Effector memory CD4-positive, alpha-beta T cell (primary cell): ENCODE measurements around the gene HIPK1.

Source experiments
- DNase-seq, 3 donors: peaks; one replicate each; pipeline ENCODE4 v3.0.0-alpha.2; 2020
- H3K27ac ChIP-seq: 2 replicates; pipeline ENCODE4 v1.7.0; 2013; ENCODE audit warnings: mild to moderate bottlenecking, low read length, moderate library complexity; ENCODE audit not compliant: insufficient read depth, poor library complexity, severe bottlenecking
- H3K27me3 ChIP-seq: replicated peaks from 2 replicates; pipeline ENCODE4 v1.7.0; 2013; ENCODE audit warnings: mild to moderate bottlenecking, low read length; ENCODE audit not compliant: insufficient read depth, control insufficient read depth, poor library complexity, severe bottlenecking
- H3K36me3 ChIP-seq: 2 replicates; pipeline ENCODE4 v1.7.0; 2013; ENCODE audit warnings: mild to moderate bottlenecking, low read length, moderate library complexity; ENCODE audit not compliant: control insufficient read depth, insufficient read depth
- H3K4me1 ChIP-seq: 2 replicates; pipeline ENCODE4 v1.7.0; 2013; ENCODE audit warnings: low read length, mild to moderate bottlenecking; ENCODE audit not compliant: control insufficient read depth, insufficient read depth, poor library complexity, severe bottlenecking
- H3K4me3 ChIP-seq: 2 replicates; pipeline ENCODE4 v1.7.0; 2013; ENCODE audit warnings: low read length, low read depth, mild to moderate bottlenecking; ENCODE audit not compliant: insufficient read depth, poor library complexity, severe bottlenecking
- H3K9me3 ChIP-seq: 2 replicates; pipeline ENCODE4 v1.7.0; 2013; ENCODE audit warnings: mild to moderate bottlenecking, low read length, moderate library complexity; ENCODE audit not compliant: control insufficient read depth

HIPK1 gene

DNA sequence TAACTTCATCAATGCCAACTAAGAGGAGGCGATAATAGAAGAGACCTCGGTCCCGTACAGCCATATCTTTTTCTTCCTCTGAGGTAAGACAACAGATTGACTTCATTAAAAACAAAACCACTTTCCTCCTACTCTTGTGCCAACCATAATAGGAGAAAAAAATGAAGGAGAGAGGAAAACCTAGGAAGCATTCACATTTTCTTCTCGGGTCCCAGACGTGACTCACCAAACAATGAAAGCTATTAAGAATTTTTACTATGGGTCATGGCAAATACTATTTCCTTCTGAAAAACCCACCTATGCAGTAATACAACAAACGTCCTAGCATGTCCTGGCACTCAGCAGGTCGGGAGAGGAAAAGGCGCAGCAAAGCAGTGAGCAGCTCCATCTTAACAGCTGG, 33.2 kb upstream of the HIPK1 start:
- Histone ChIP-seq H3K36me3 (peaks cover 56% of the 10 kb centered on the region), H3K27ac (no peak overlapping the region), H3K27me3 (no peaks in the 10 kb centered on the region), H3K9me3 (no peaks in the 10 kb centered on the region), H3K4me1 (no peaks in the 10 kb centered on the region), H3K4me3 (no peak overlapping the region)
- DNase-seq: no peak

DNA sequence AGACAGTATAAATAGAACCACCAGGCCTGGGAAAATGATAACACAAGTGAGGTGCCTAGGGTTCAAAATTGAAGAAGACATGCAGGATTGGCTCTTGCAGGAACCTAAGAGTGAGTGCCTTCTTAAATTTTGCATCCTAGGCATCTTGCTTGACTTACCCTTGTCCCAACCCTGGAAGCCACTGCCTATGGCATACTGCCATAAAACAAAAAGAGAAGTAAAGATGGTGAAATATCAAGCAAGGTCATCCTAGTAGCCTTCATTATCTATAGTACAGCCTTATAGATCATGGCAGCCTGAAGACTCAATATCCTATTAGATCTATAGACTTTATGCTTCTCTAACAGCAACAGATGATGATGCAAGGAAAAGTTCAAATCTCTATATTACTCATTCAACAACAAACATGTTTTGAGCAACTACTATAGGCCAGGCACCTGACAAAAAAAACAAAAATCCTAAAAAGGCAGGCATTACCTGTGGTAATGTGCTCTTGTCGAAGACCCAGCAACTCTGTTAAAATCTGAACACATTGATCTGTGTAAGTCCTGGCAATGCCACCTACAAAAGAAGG, 30.8 kb upstream of the HIPK1 start:
- no peak overlapping the region for H3K4me3 ChIP-seq
- no peak overlapping the region for H3K27ac ChIP-seq
- H3K9me3 ChIP-seq: no peaks in the 10 kb centered on the region
- peaks cover 53% of the 10 kb centered on the region for H3K36me3 ChIP-seq
- no peaks in the 10 kb centered on the region for H3K27me3 ChIP-seq
- DNase-seq: no peak
- H3K4me1 ChIP-seq: peaks cover 4% of the 10 kb centered on the region

DNA sequence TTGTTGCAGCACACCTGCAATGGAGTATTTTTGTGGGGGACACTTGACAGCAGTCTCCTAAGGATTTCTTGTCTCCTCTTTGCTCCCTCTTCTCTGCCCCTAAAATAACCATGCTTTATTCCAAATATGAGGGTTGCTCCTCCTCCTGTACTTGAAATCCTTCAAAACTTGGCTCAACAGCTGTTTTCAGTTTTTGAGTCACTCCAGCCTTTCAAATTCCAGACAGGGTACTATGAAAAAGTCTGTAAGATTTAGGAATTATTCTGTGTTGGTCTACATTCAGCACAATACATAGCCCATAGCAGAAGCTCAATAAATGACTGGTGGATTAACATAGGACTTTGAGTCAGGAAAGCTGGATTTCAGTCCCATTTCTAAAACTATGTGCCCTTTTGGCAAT, 30.0 kb upstream of the HIPK1 start:
- H3K36me3 ChIP-seq: peaks cover 52% of the 10 kb centered on the region
- H3K4me3 ChIP-seq: no peak overlapping the region
- no peak for DNase-seq
- H3K4me1 ChIP-seq: peaks cover 12% of the 10 kb centered on the region
- no peaks in the 10 kb centered on the region for H3K9me3 ChIP-seq
- H3K27ac ChIP-seq: no peak overlapping the region
- H3K27me3 ChIP-seq: no peaks in the 10 kb centered on the region

DNA sequence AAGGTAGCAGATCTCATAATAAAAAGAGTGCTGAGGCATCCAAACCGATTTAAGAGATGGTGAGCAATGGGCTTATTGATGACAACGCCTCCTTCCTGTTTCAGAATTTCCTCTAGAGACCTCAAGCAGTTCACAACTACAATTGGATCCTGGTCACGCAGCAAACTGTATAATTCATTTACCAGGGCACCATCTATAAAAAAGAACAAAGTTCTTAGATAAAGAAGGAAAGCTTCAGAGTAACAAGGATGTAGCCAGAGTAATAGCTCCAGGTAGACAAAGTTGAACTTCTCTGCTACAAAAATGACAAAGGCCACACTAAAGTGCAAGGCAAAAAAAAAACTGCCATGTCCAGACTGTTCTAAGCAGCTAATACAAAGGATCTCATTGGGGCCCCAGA, 27.9 kb upstream of the HIPK1 start:
- DNase-seq: no peak
- Histone ChIP-seq H3K4me1 (peaks cover 14% of the 10 kb centered on the region), H3K27me3 (no peaks in the 10 kb centered on the region), H3K4me3 (no peak overlapping the region), H3K27ac (no peak overlapping the region), H3K36me3 (peaks cover 35% of the 10 kb centered on the region), H3K9me3 (no peaks in the 10 kb centered on the region)

DNA sequence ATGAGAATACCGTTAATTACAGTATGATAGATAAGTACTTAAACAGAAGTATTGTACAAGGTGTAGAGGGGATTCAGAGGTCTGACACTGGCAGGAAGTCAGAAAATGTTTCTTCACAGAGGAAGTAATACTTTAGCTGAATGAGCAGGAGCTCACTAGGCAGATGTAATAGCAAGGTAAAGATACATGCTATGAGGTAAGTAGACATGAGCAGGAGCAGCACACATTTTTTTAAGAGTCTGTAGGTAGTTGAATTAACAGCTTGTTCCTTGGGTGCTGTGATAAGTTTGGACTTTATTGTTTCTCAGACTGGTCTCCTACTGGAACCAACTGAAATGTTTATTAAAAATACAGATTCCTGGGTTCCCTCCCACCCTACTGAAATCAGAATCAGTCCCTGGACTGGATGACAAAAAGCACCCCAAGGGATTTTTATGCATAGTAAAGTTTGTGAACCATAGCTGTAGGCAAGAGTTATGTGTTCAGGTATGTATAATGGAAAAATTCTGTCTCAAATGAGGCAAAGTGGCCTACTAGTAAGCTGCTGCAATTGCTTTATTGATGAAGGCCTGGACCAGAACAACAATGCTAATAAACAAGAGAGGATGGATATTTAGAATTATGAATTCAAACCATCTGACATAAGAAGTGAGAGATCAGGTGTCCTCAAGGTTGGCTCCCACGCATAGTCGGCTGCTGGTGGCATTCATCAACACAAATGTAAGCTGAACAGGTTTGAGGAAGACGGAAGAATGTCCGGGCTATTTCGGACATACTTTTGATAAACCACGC, 25.4 kb upstream of the HIPK1 start:
- H3K4me1 ChIP-seq: peaks cover 14% of the 10 kb centered on the region
- H3K27ac ChIP-seq: peak overlapping the region; percentile 87
- DNase-seq: peak in 1 of 3 donors; percentile 1

DNA sequence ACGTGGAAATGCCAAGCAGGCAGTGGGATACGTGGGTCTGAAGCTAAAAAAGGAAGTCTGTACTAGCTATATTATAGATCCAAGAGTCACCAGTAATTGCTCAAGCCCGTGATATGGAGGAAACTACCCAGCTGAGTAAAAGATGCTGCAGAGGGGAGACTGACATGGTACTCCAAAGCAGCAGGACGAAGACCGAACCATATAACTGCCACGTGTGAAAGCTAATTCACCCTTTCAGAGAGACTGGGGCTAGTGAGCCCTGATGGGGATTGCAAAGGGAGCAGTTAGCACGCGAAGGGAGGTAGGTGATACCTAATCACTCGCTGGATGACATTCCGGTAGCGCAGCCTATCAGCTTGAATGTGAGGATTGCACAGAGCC, 24.8 kb upstream of the HIPK1 start:
- H3K9me3 ChIP-seq: no peaks in the 10 kb centered on the region
- no peak for DNase-seq
- H3K36me3 ChIP-seq: peaks cover 22% of the 10 kb centered on the region
- peak overlapping the region; percentile 75 for H3K4me3 ChIP-seq
- no peaks in the 10 kb centered on the region for H3K27me3 ChIP-seq
- H3K4me1 ChIP-seq: peaks cover 14% of the 10 kb centered on the region
- H3K27ac ChIP-seq: peak overlapping the region; percentile 87

More for the DNA sequence above, 25.4 kb upstream of the HIPK1 start:
- Histone ChIP-seq H3K4me3 (peak overlapping the region; percentile 75), H3K9me3 (no peaks in the 10 kb centered on the region), H3K36me3 (peaks cover 20% of the 10 kb centered on the region), H3K27me3 (no peaks in the 10 kb centered on the region)

DNA sequence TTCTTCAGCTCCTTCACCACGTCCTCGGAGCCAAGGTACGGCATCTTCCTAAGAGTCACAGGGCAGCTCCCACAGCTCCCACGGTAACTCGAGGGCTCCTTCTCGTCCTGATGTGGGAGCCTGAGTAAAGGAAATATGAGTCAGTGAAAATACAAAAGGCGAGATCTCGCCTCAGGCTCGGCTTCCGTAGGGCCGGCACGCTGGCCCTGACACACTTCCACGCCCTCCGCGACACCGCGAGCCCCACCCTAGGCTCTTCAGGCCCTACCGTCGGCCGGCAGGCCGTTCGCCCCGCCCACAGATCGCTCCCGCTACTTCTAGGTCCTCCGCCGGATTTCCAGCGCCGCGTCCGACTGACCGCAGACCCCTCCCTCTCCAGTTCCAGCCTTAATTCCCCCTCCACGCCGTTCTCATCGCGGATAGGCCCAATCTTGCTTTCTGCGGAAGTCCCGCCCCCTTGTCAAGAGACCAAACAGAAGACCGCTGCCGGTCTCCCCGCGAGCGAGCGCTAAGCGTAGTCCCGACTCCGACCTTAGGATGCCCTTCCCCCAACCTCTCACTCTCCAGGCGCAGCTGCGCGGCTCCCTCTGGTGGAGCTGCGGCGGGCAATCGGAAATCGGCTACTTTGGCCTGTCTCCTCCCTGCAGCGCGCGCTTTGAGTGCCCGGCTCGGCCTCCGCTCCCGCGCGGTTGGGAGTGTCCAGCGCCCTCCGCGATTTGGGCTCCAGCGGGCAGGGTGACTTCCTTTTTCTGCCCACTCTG, 24.3 kb upstream of the HIPK1 start, which contains the start of the genes AP4B1 and DCLRE1B:
Gene AP4B1 (minus strand): TSS at position 126 of the 761 bp plus-strand sequence. CDS start 82 bp downstream, at position 44.
Gene DCLRE1B (plus strand): TSS at position 653 of the 761 bp plus-strand sequence. CDS start 261 bp downstream, outside the sequence.
- Histone ChIP-seq H3K4me1 (peaks cover 14% of the 10 kb centered on the region), H3K27me3 (no peaks in the 10 kb centered on the region), H3K9me3 (no peaks in the 10 kb centered on the region), H3K36me3 (peaks cover 21% of the 10 kb centered on the region), H3K4me3 (peak within 1 kb of the TSS; percentile 75), H3K27ac (peak within 1 kb of the TSS; percentile 87)
- DNase-seq: peak; percentile 96

DNA sequence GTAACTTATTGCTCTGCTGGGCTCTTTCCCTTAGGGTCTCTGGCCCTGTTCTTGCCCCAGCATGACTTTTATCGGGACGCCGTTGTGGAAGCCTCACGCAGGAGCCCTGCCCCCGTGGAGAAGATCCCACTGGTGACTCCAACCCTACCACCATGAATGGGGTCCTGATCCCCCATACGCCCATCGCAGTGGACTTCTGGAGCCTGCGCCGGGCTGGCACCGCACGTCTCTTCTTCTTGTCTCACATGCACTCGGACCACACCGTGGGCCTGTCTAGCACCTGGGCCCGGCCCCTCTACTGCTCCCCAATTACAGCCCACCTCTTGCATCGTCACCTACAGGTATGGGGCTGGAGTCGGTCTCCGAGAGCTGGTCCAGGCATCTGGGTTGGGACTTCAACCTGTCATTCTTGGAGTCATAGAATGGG, 23.7 kb upstream of the HIPK1 start:
- DNase-seq: peak in 1 of 3 donors; percentile 9
- H3K4me1 ChIP-seq: peaks cover 14% of the 10 kb centered on the region
- peaks cover 17% of the 10 kb centered on the region for H3K36me3 ChIP-seq
- H3K9me3 ChIP-seq: no peaks in the 10 kb centered on the region
- peak overlapping the region; percentile 87 for H3K27ac ChIP-seq
- H3K27me3 ChIP-seq: no peaks in the 10 kb centered on the region
- H3K4me3 ChIP-seq: peak overlapping the region; percentile 75

DNA sequence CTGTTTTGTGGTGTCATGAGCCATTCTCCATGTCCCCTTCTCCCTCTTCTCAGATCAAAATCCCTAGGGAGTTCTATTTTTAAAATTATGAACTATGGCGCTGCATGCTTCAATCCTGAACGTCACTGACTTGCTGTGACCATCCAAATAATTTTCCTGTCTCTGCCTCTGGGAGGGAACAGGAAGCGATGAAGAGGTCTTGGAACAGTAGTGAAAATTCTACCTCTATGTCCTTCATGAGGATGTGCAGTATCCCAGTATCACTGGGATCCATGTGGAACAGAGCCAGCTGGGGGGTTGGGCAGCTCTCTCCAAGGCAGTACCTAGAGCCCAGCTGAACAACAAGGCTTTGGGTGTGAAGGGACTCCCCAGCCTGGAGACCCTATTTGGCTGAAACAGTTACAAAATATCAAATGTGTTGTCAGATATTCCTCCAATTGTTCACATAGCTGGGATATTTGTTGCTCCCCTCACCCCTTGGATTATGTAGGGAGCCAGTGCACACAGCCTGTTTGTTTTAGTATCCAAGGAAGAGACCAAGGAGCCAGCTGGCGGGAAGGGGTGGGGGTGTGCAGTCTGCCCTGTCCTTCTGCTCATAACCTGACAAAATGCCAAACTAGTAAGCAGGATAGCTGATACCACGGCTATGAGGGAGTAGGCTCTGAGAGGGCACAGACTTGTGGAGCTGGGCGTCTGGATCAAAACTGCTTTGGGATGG, 16.4 kb upstream of the HIPK1 start:
- H3K4me3 ChIP-seq: no peak overlapping the region
- H3K27me3 ChIP-seq: no peaks in the 10 kb centered on the region
- H3K4me1 ChIP-seq: no peaks in the 10 kb centered on the region
- peaks cover 22% of the 10 kb centered on the region for H3K36me3 ChIP-seq
- DNase-seq: no peak
- H3K9me3 ChIP-seq: no peaks in the 10 kb centered on the region
- H3K27ac ChIP-seq: no peak overlapping the region
